C4-2B (cell line): ENCODE measurements around the gene L3MBTL4.

ENCODE experiments used
- CTCF ChIP-seq: fragments of 450-650 bp; conservative IDR thresholded peaks from 2 replicates; pipeline ENCODE4 v1.5.1; 2017; ENCODE audit warnings: mild to moderate bottlenecking
- ZFX ChIP-seq: fragments of 450-650 bp; IDR thresholded peaks from 2 replicates; pipeline ENCODE4 v1.6.1; 2017

GRCh38 chr18:6086731-6087130 is 328.0 kb downstream of the L3MBTL4 start:
- TF ChIP-seq CTCF (no peak), ZFX (no peak)
